Activated CD8-positive, alpha-beta T cell treated with anti-CD3 and anti-CD28 coated beads for 36 hours (primary cell): ENCODE measurements around the gene RASGRF1. TPM values are rescaled to one million over a fixed set of nuclear protein-coding genes. Genes with fewer than 3 reads are reported as not detected.

Experiments used
- ATAC-seq: fragments of 200-7000 bp; cut with Tn5 transposase; one replicate; pipeline ENCODE4 v1.10.0; 2021; ENCODE audit warnings: mild to moderate bottlenecking, moderate library complexity
- CTCF ChIA-PET: fragments of 350-600 bp; sonication (Branson Sonifier 250); formaldehyde crosslinking; loops from one replicate; lab custom pipeline; 2021; ENCODE audit warnings: antibody characterized with exemption; lab: Charles Lee
- POLR2A ChIA-PET: fragments of 350-600 bp; sonication (Branson Sonifier 250); formaldehyde crosslinking; loops from one replicate; lab custom pipeline; 2021; ENCODE audit warnings: antibody characterized with exemption; lab: Charles Lee
- DNase-seq: peaks from one replicate; pipeline ENCODE4 v3.0.0-alpha.2; 2020
- H3K27ac Mint-ChIP-seq: one replicate; pipeline ENCODE4 v1.8.0; 2021; ENCODE audit warnings: mild to moderate bottlenecking, mixed read lengths
- H3K27me3 Mint-ChIP-seq: one replicate; pipeline ENCODE4 v1.8.0; 2021; ENCODE audit warnings: mixed read lengths
- H3K36me3 Mint-ChIP-seq: one replicate; pipeline ENCODE4 v1.8.0; 2021; ENCODE audit warnings: low read depth, mixed read lengths
- H3K4me1 Mint-ChIP-seq: one replicate; pipeline ENCODE4 v1.8.0; 2021; ENCODE audit warnings: low read depth, mixed read lengths
- H3K4me3 Mint-ChIP-seq: one replicate; pipeline ENCODE4 v1.8.0; 2021; ENCODE audit warnings: mild to moderate bottlenecking, moderate library complexity, mixed read lengths
- H3K9me3 Mint-ChIP-seq: one replicate; pipeline ENCODE4 v1.8.0; 2021; ENCODE audit warnings: mixed read lengths
- CTCF ChIP-seq: fragments of 200-600 bp; IDR thresholded peaks from one replicate; pipeline ENCODE4 v1.8.0; 2022; ENCODE audit warnings: antibody characterized with exemption, mild to moderate bottlenecking
- intact Hi-C: fragments of 100-400 bp; cut with micrococcal nuclease; formaldehyde crosslinking; loops from one replicate; pipeline ENCODE4 v1.10.0; 2022
- total RNA-seq, 2 experiments: library from RNA; stranded (reverse); gene quantifications; one replicate each; pipeline ENCODE4 v1.2.3, GENCODE V29; 2021

Gene RASGRF1
- total RNA-seq, 2 experiments from 2014 or later, result not detected

- ATAC-seq, result no peak
- no peak for DNase-seq
- intact Hi-C loops, result no loop called here
- H3K4me3 Mint-ChIP-seq, result no peak overlapping the region
- no peak for TF ChIP-seq CTCF
- no peaks in the 10 kb centered on the region for H3K27me3 Mint-ChIP-seq
- H3K27ac Mint-ChIP-seq, result no peak overlapping the region
- POLR2A ChIA-PET, result interaction anchor here (0.6 kb wide), 1 partner anchor 12 kb away, joined by 3 read pairs; no protein-coding TSS in a partner anchor
- CTCF ChIA-PET, result interaction anchor here (0.9 to 2.2 kb wide), 4 partner anchors 10 to 82 kb away, joined by 3 to 7 read pairs (median 4); no protein-coding TSS in a partner anchor
- H3K4me1 Mint-ChIP-seq, result no peaks in the 10 kb centered on the region
- H3K36me3 Mint-ChIP-seq, result peaks cover 10% of the 10 kb centered on the region
- H3K9me3 Mint-ChIP-seq, result no peaks in the 10 kb centered on the region
Measured at GRCh38 chr15:78925076-78925624, 165.4 kb downstream of the RASGRF1 start.

- H3K27ac Mint-ChIP-seq, result no peak overlapping the region
- intact Hi-C loops, result no loop called here
- ATAC-seq, result no peak
- H3K27me3 Mint-ChIP-seq, result no peaks in the 10 kb centered on the region
- H3K36me3 Mint-ChIP-seq, result peaks cover 12% of the 10 kb centered on the region
- H3K9me3 Mint-ChIP-seq, result no peaks in the 10 kb centered on the region
- H3K4me1 Mint-ChIP-seq, result no peaks in the 10 kb centered on the region
- DNase-seq, result no peak
- ChIA-PET POLR2A (no interaction called here), CTCF (interaction anchor here (1.0 kb wide), 1 partner anchor 104 kb away, joined by 4 read pairs; no protein-coding TSS in a partner anchor)
- no peak for TF ChIP-seq CTCF
- H3K4me3 Mint-ChIP-seq, result no peak overlapping the region
Measured at GRCh38 chr15:78923480-78924360, 166.9 kb downstream of the RASGRF1 start.

GRCh38 chr15:78923015-78923414 is 167.6 kb downstream of the RASGRF1 start:
- no peaks in the 10 kb centered on the region for H3K9me3 Mint-ChIP-seq
- no peak overlapping the region for H3K4me3 Mint-ChIP-seq
- ATAC-seq (no peak), DNase-seq (no peak)
- TF ChIP-seq CTCF, result no peak
- ChIA-PET POLR2A (no interaction called here), CTCF (interaction anchor here (1.0 kb wide), 1 partner anchor 105 kb away, joined by 4 read pairs; no protein-coding TSS in a partner anchor)
- H3K36me3 Mint-ChIP-seq, result peaks cover 14% of the 10 kb centered on the region
- no peak overlapping the region for H3K27ac Mint-ChIP-seq
- no peaks in the 10 kb centered on the region for H3K27me3 Mint-ChIP-seq
- H3K4me1 Mint-ChIP-seq, result no peaks in the 10 kb centered on the region
- intact Hi-C loops, result no loop called here

- H3K4me3 Mint-ChIP-seq, result no peak overlapping the region
- TF ChIP-seq CTCF, result no peak
- ChIA-PET CTCF (no interaction called here), POLR2A (no interaction called here)
- H3K27me3 Mint-ChIP-seq, result no peaks in the 10 kb centered on the region
- H3K27ac Mint-ChIP-seq, result no peak overlapping the region
- ATAC-seq (no peak), DNase-seq (no peak)
- H3K36me3 Mint-ChIP-seq, result peaks cover 18% of the 10 kb centered on the region
- H3K4me1 Mint-ChIP-seq, result no peaks in the 10 kb centered on the region
- intact Hi-C loops, result no loop called here
- no peaks in the 10 kb centered on the region for H3K9me3 Mint-ChIP-seq
Measured at GRCh38 chr15:78922527-78922926, 168.1 kb downstream of the RASGRF1 start.

- Mint-ChIP-seq H3K27me3 (no peaks in the 10 kb centered on the region), H3K27ac (no peak overlapping the region), H3K4me1 (no peaks in the 10 kb centered on the region), H3K9me3 (no peaks in the 10 kb centered on the region), H3K36me3 (peaks cover 19% of the 10 kb centered on the region), H3K4me3 (no peak overlapping the region)
- intact Hi-C loops, result no loop called here
- CTCF ChIA-PET, result interaction anchor here (1.0 kb wide), 1 partner anchor 13 kb away, joined by 4 read pairs; no protein-coding TSS in a partner anchor
- POLR2A ChIA-PET, result no interaction called here
- TF ChIP-seq CTCF, result no peak
- DNase-seq (no peak), ATAC-seq (no peak)
Measured at GRCh38 chr15:78921940-78922339, 168.6 kb downstream of the RASGRF1 start.
